AG04450 (cell line): ENCODE results near the gene DDX55. TPM values are rescaled to one million over a fixed set of nuclear protein-coding genes. Genes with fewer than 3 reads are reported as not detected.

Experiments
- CTCF ChIA-PET: fragments of 300-600, 350-600 bp; formaldehyde crosslinking; extraction: SDS; loops from one replicate; lab custom pipeline; 2022; ENCODE audit warnings: antibody characterized with exemption, inconsistent platforms; lab: Charles Lee
- POLR2A ChIA-PET: fragments of 350-600 bp; formaldehyde crosslinking; extraction: SDS; loops from one replicate; lab custom pipeline; 2021; ENCODE audit warnings: antibody characterized with exemption, inconsistent platforms; lab: Yijun Ruan, JAX
- DNase-seq: peaks from one replicate; pipeline ENCODE4 v3.0.0-alpha.2; 2011; ENCODE audit warnings: low read depth, low spot score
- H3K27ac ChIP-seq: one replicate; pipeline ENCODE4 v1.5.1; 2012; ENCODE audit warnings: low read depth, low read length, control low read depth
- H3K27me3 ChIP-seq: one replicate; pipeline ENCODE4 v1.6.0; 2012; ENCODE audit warnings: low read length; ENCODE audit not compliant: control insufficient read depth, insufficient read depth
- H3K4me3 ChIP-seq: 2 replicates; pipeline ENCODE4 v1.5.1; 2011; ENCODE audit warnings: mild to moderate bottlenecking, low read depth, low read length, control low read depth
- H3K9me3 ChIP-seq: 2 replicates; pipeline ENCODE4 v1.5.1; 2012; ENCODE audit warnings: low read length; ENCODE audit not compliant: control insufficient read depth, insufficient read depth
- polyA plus RNA-seq: library from polyadenylated mRNA; depleted of rRNA; stranded (reverse); fragments of >200 nt; gene quantifications from 2 replicates; pipeline ENCODE4 v1.2.3, GENCODE V29; 2011
- TF ChIP-seq, protein P1 (sequence below): IDR thresholded peaks from 2 replicates; pipeline ENCODE4 v1.5.1; 2011; ENCODE audit warnings: low read depth, low read length, control low read depth, inconsistent platforms

DDX55 gene
- polyA plus RNA-seq, 1 experiment: 15.4 TPM

- H3K4me3 ChIP-seq: no peak overlapping the region
- POLR2A ChIA-PET: interaction anchor here (1.0 kb wide), 1 partner anchor 215 kb away, joined by 3 read pairs; no protein-coding TSS in a partner anchor
- H3K27me3 ChIP-seq: no peaks in the 10 kb centered on the region
- no peak overlapping the region for H3K27ac ChIP-seq
- H3K9me3 ChIP-seq: peaks cover 6% of the 10 kb centered on the region
- TF ChIP-seq, protein P1, sequence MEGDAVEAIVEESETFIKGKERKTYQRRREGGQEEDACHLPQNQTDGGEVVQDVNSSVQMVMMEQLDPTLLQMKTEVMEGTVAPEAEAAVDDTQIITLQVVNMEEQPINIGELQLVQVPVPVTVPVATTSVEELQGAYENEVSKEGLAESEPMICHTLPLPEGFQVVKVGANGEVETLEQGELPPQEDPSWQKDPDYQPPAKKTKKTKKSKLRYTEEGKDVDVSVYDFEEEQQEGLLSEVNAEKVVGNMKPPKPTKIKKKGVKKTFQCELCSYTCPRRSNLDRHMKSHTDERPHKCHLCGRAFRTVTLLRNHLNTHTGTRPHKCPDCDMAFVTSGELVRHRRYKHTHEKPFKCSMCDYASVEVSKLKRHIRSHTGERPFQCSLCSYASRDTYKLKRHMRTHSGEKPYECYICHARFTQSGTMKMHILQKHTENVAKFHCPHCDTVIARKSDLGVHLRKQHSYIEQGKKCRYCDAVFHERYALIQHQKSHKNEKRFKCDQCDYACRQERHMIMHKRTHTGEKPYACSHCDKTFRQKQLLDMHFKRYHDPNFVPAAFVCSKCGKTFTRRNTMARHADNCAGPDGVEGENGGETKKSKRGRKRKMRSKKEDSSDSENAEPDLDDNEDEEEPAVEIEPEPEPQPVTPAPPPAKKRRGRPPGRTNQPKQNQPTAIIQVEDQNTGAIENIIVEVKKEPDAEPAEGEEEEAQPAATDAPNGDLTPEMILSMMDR: no peak
- CTCF ChIA-PET: interaction anchor here (0.7 kb wide), 1 partner anchor 162 kb away, joined by 4 read pairs; no protein-coding TSS in a partner anchor
- no peak for DNase-seq
Measured at GRCh38 chr12:123580772-123581171, 21.1 kb upstream of the DDX55 start.

- TF ChIP-seq, protein P1: no peak
- CTCF ChIA-PET: interaction anchor here (1.0 kb wide), 1 partner anchor 9 kb away, joined by 3 read pairs; no protein-coding TSS in a partner anchor
- Histone ChIP-seq H3K9me3 (no peaks in the 10 kb centered on the region), H3K27me3 (no peaks in the 10 kb centered on the region), H3K4me3 (no peak overlapping the region), H3K27ac (peak overlapping the region; percentile 33)
- DNase-seq: peak; percentile 24
- POLR2A ChIA-PET: no interaction called here
Measured at GRCh38 chr12:123591702-123592481, 10.0 kb upstream of the DDX55 start.

GRCh38 chr12:123595729-123596128 is 6.2 kb upstream of the DDX55 start:
- TF ChIP-seq, protein P1: no peak
- Histone ChIP-seq H3K27me3 (no peaks in the 10 kb centered on the region), H3K27ac (no peak overlapping the region), H3K9me3 (no peaks in the 10 kb centered on the region), H3K4me3 (no peak overlapping the region)
- no peak for DNase-seq
- CTCF ChIA-PET: interaction anchor here (0.6 kb wide), 1 partner anchor 59 kb away, joined by 3 read pairs; no protein-coding TSS in a partner anchor
- POLR2A ChIA-PET: no interaction called here

- POLR2A ChIA-PET: no interaction called here
- TF ChIP-seq, protein P1: no peak
- DNase-seq: no peak
- Histone ChIP-seq H3K27me3 (no peaks in the 10 kb centered on the region), H3K4me3 (no peak overlapping the region), H3K27ac (no peak overlapping the region), H3K9me3 (peaks cover 2% of the 10 kb centered on the region; the same call in 1 of the 2 replicates)
- CTCF ChIA-PET: no interaction called here
Measured at GRCh38 chr12:123597100-123597499, 4.8 kb upstream of the DDX55 start.

GRCh38 chr12:123598522-123598921 is 3.4 kb upstream of the DDX55 start:
- DNase-seq: no peak
- Histone ChIP-seq H3K27ac (no peak overlapping the region), H3K27me3 (no peaks in the 10 kb centered on the region), H3K9me3 (peaks cover 4% of the 10 kb centered on the region; the same call in 1 of the 2 replicates), H3K4me3 (no peak overlapping the region)
- TF ChIP-seq, protein P1: no peak
- ChIA-PET CTCF (no interaction called here), POLR2A (no interaction called here)
